CD4-positive, alpha-beta T cell treated with Interleukin-12 subunit alpha and Interleukin-12 subunit beta, for 1 hour (primary cell): Measurements from ENCODE around the gene WDR11.

Source experiments
- DNase-seq: peaks from one replicate; pipeline ENCODE4 v3.0.0-alpha.2; 2020

The WDR11 gene, protein sequence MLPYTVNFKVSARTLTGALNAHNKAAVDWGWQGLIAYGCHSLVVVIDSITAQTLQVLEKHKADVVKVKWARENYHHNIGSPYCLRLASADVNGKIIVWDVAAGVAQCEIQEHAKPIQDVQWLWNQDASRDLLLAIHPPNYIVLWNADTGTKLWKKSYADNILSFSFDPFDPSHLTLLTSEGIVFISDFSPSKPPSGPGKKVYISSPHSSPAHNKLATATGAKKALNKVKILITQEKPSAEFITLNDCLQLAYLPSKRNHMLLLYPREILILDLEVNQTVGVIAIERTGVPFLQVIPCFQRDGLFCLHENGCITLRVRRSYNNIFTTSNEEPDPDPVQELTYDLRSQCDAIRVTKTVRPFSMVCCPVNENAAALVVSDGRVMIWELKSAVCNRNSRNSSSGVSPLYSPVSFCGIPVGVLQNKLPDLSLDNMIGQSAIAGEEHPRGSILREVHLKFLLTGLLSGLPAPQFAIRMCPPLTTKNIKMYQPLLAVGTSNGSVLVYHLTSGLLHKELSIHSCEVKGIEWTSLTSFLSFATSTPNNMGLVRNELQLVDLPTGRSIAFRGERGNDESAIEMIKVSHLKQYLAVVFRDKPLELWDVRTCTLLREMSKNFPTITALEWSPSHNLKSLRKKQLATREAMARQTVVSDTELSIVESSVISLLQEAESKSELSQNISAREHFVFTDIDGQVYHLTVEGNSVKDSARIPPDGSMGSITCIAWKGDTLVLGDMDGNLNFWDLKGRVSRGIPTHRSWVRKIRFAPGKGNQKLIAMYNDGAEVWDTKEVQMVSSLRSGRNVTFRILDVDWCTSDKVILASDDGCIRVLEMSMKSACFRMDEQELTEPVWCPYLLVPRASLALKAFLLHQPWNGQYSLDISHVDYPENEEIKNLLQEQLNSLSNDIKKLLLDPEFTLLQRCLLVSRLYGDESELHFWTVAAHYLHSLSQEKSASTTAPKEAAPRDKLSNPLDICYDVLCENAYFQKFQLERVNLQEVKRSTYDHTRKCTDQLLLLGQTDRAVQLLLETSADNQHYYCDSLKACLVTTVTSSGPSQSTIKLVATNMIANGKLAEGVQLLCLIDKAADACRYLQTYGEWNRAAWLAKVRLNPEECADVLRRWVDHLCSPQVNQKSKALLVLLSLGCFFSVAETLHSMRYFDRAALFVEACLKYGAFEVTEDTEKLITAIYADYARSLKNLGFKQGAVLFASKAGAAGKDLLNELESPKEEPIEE

GRCh38 chr10:120850911-120851865 lies at the start of gene WDR11:
WDR11 (plus strand) TSS chr10:120851362; CDS start chr10:120851421, 59 bp downstream.
- peak; percentile 68 for DNase-seq

DNA sequence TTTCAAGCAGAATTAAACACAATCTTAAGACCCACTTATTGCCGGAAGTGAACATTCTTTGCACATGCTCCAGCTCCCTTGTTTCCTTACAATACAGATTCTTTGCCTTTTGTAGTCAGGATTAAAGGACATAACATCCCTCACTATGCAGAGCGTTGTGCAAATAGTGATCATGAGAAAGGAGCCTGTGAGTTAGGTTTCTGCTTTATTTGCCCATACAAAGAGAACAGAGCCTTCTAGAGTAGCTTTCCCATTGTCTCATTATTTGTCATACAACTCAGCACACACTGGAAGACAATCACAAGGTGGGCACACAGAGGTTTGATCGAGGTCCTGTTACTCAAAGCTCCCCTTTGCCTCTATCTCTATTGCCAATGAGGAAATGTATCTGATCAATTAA lies 48.2 kb upstream of the WDR11 start:
- no peak for DNase-seq

GRCh38 chr10:120803972-120804371 lies 47.2 kb upstream of the WDR11 start:
- no peak for DNase-seq

DNA sequence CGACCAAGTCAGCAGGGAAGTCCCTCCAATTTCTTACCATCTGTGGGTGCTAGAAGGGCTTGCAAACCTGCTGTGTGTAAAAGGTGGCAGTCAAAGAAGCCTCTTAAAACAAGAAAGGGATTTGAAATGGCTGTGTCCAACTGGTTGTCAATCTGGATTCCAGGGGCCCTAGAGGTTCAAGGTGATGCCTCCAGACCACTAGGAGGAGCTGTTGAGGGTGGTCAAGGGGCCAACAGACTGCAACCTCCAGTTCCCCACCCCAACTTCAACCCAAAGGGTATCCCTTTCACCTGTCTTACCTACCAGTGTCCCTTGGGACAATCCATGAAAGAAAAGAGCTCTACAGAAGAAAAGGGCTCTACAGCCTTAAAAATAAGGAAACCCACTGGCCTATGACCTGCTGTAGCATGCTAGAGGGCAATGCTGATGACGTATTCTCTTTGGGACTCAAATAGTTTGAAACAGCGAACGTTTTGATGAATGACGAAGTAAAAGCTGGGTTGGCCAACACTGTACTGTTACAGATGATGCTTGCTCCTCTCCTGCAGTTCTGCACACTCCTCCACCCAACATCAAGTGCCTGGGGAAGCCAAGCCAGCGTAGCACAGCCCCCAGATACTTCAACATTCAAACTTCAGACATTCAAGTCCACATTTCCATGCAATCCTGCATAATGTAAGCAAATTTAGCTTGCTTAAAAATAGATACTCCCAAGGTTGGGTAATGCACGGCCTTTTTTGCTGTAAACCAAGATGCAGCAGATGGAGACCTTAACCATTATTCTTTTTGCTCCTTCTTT lies 45.9 kb upstream of the WDR11 start:
- DNase-seq = no peak

GRCh38 chr10:120806081-120806480 lies 45.1 kb upstream of the WDR11 start:
- DNase-seq = no peak

DNA sequence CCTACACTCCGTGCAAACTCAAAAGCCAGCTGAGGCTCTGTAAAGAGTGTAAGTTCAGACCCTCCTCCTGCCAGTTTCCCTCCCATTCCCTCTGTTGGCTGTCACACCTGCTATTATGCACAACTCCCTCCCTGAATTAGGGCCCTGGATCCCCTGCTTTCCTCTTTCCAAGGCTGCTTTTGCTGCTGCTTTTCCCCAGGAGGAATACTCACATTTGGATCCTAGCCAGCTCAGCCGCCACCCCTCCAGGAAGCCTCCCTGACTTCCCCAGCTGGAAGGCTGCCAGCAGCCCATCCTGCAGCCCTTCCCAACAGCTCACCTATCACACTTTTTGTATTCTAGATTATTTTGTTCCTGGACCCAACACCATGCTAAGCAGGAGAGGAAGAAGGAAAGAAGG lies 40.9 kb upstream of the WDR11 start:
- DNase-seq = no peak

- DNase-seq = no peak
Observed at GRCh38 chr10:120813085-120813484, 38.1 kb upstream of the WDR11 start.

DNA sequence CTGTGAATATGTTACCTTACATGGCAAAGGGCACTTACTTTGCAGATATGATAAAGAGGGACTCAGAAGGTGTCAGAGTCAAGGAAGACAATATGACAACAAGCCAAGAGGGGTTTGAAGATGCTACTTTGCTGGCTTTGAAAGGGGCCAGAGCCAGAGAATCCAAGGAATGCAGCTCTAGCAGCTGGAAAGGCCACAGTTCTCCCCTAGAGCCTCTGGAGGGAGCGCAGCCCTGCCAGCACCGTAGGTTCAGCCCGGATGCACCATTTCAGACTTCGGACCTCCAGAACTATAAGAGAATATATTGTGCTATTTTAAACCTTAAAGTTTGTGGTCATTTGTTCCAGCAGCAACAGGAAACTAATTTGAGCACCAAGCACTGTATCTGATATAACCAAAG lies 32.9 kb upstream of the WDR11 start:
- DNase-seq = no peak

DNA sequence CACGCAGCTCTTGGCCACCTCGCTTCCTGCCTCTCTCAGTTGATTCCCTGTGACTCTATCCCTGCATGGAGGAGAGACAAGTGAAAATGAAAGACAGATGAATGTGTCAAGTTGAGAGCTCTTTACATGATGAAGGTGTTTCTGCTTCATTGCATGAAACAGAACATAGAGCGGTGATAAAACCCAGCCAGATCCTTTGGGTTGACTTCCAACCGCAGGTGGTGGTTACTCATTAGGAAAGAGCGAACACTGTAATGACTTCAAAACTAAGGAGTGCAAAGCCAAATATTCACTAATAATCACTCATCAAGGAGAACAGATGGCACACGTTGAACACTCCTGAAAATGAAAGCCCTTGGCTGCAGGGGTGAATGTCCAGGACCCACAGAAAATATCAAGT lies 31.8 kb upstream of the WDR11 start:
- no peak for DNase-seq

- DNase-seq = no peak
Observed at GRCh38 chr10:120823266-120823665, 27.9 kb upstream of the WDR11 start.

GRCh38 chr10:120824881-120825309 lies 26.3 kb upstream of the WDR11 start:
- no peak for DNase-seq

DNA sequence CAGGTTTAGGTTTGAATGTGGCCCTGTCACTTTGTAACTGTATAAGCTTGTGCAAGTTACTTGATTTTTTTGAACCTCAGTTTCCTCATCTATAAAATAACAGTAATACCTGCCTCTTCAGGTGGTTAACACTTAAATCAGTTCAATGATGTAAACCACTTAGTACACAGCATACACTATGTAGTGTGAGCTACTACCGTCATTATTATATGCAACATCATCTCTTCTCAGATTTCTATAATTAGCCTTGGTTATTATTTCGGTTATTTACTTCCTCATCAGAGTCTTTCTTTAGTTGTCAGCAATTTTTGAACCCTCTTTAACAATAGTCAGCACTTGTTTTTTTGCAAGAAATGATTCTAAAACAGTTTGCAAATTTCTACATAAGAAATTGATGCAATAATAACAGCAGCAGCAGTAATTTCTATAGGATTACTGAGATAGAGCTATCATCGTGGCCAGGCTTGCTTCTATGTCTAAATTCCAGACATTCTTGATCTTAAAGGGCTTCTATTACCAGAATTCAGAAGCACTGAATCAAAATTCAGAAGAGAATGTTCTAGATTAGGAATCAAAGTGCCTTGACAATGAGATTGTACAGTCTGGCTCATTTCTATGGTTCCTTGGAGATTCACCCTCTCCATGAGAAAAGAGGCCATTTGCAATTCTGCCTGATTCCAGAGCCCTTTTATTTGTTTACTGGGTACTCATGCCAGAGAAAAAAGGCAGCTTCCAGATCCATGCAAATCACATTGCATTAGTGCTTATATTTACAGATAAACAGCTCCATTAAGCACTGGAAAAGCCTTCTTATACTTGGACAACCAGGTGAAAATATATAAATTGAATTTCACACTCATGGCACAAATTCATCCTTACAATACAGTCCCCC lies 25.0 kb upstream of the WDR11 start:
- no peak for DNase-seq

GRCh38 chr10:120827251-120827875 lies 23.8 kb upstream of the WDR11 start:
- DNase-seq = no peak

DNA sequence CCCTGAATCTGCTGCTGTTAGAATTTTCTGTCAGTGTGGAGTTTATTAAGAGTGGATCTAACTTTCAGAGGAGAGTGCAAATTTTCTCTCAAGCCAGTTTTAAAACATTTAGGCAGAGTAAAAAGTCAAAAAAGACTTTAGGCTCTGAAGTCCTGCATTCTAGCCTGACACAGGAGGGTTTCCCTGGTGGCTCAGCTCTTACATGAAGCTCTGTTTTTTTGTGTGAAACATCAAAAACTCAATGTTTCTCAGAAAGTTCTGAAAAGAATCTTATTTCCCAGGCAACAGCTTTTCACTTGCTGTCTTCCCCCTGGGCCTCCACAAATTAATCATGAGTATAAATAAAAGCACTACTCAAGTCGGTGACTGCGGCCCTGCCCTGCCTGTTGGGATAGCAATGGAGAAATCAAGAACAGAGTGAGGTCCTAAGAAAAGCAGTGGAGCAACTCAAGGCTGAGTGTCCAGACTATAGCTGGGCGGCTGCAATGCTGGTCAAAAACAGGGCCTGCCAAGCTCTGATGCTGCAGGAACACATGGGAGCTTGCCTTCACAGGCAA lies 22.3 kb upstream of the WDR11 start:
- no peak for DNase-seq

DNA sequence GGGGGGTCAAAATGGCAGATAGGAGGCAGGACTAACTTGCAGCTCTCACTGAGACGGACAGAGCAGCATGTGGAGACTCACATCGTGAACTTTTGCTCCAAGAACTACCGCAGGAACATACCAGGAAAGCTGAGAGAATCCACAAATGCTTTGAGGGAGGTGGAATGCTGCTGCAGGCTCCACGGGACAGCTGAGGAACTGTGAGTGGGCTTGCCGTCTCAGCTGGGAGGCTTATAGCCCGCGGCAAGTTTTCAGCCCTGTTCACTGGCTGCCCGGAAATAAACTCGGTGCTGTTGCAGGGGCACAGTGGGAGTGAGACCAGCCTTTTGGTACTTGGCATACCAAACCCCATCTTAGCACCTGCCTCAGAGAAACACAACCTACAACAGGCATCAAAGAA lies 19.1 kb upstream of the WDR11 start:
- no peak for DNase-seq

- DNase-seq = no peak
Observed at GRCh38 chr10:120833222-120833928, 17.8 kb upstream of the WDR11 start.

DNA sequence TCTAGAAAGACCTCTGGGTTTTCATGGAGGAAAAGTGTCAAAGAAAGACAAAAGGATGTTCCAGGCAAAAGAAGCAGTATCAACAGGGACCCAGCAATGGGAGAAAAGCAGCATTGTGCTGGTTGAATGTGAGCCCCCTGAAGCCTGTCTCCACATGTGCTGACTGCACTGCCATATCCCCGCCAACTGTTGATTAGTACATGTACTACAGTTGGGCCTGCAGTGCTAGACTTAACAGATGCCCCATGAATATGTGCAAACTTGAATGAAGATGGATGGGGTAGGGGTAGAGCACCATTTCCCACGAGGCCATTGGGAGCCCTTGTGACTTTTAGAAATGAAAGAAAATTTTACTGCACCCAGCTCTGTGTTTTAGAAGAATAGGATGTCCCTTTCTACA lies 15.6 kb upstream of the WDR11 start:
- no peak for DNase-seq

GRCh38 chr10:120838941-120839340 lies 12.2 kb upstream of the WDR11 start:
- DNase-seq = no peak
